Measurements from ENCODE around the gene EBF4. TPM values are rescaled to one million over a fixed set of nuclear protein-coding genes. Genes with fewer than 3 reads are reported as not detected.

EBF4 gene
- total and polyA plus RNA-seq, 10 of the 15 experiments (the other 5 are each of a cell fraction or from before 2014, with no cell fraction given), result 0.13 TPM; not detected in 9

DNA sequence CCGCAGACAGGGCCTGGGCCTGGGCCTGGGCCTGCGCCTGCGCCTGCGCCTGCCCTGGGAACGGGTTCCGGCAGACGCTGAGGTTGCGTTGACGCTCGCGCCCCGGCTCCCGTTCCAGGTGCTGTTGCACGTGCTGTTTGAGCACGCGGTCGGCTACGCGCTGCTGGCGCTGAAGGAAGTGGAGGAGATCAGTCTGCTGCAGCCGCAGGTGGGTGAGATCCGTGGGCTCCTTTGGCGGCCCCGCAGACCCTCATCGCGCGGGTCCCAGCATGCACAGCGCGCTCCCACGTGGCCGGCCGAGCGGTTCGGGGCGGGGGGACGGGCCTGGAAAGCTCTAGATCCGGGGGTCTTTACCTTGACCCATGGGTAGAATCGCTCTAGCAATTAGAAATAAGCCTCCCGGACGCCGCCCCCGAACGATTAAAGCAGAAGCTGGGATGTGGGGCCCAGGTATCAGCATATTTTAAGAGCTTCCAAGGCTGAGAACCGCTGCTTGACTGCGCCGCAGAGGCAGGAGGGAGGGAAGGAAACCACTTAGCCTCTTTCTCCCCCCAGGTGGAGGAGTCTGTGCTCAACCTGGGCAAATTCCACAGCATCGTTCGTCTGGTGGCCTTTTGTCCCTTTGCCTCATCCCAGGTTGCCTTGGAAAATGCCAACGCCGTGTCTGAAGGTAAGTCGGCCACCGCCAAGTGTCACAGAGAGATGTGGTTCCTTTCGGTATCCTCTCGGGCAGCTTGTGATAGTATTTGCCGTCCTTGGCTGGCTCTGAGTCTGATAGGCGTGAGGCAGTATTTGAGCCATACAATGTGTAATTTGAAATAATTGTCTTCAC, 39.6 kb upstream of the EBF4 start (continued):
- TF ChIP-seq TAF1 (IDR thresholded peaks at IDR 0.05; ENCODE audit: borderline replicate concordance, low read depth, low read length) (no peak), FOS (IDR thresholded peaks at IDR 0.05; ENCODE audit: borderline replicate concordance, extremely low read depth, insufficient read length) (no peak), SMC3 (IDR thresholded peaks at IDR 0.05; ENCODE audit: borderline replicate concordance, low read length) (no peak), SREBF1 (IDR thresholded peaks at IDR 0.05; ENCODE audit: low read length) (no peak), CREB1 (IDR thresholded peaks at IDR 0.05; ENCODE audit: low read depth) (peak; percentile 11; the same call in 1 of the 2 replicates), CHD2 (IDR thresholded peaks at IDR 0.05; ENCODE audit: borderline replicate concordance, low read depth, low read length) (no peak; the same call in 1 of the 2 replicates), NFXL1 (IDR thresholded peaks at IDR 0.05; ENCODE audit: borderline replicate concordance) (no peak), HDGF (IDR thresholded peaks at IDR 0.05) (no peak), PAX5 (IDR thresholded peaks at IDR 0.05; ENCODE audit: borderline replicate concordance, low read depth, low read length) (peak; percentile 42; the same call in 1 of the 2 replicates), TBL1XR1 (IDR thresholded peaks at IDR 0.05; ENCODE audit: low read depth, low read length) (no peak), ZNF384 (IDR thresholded peaks at IDR 0.05; ENCODE audit: borderline replicate concordance, low read depth, low read length) (no peak), NFYB (IDR thresholded peaks at IDR 0.05; ENCODE audit: insufficient read depth, low read depth, low read length) (no peak), WRNIP1 (IDR thresholded peaks at IDR 0.05; ENCODE audit: borderline replicate concordance, low read depth, low read length) (no peak; the same call in 1 of the 2 replicates), POLR2A (IDR thresholded peaks at IDR 0.05; ENCODE audit: low read depth, low read length) (peak; percentile 61), POU2F2 (IDR thresholded peaks at IDR 0.05; ENCODE audit: borderline replicate concordance, low read depth, low read length) (peak; percentile 3; the same call in 2 of the 3 replicates), ATF7 (IDR thresholded peaks at IDR 0.05; ENCODE audit: low read depth) (no peak), HDAC6 (IDR thresholded peaks at IDR 0.05; ENCODE audit: unreplicated experiment) (no peak), CBFB (IDR thresholded peaks at IDR 0.05; ENCODE audit: low read depth) (no peak), ESRRA (IDR thresholded peaks at IDR 0.05; ENCODE audit: low read length) (no peak), MTA3 (IDR thresholded peaks at IDR 0.05; ENCODE audit: borderline replicate concordance, low read length) (no peak)
- TF ChIP-seq, protein P1, sequence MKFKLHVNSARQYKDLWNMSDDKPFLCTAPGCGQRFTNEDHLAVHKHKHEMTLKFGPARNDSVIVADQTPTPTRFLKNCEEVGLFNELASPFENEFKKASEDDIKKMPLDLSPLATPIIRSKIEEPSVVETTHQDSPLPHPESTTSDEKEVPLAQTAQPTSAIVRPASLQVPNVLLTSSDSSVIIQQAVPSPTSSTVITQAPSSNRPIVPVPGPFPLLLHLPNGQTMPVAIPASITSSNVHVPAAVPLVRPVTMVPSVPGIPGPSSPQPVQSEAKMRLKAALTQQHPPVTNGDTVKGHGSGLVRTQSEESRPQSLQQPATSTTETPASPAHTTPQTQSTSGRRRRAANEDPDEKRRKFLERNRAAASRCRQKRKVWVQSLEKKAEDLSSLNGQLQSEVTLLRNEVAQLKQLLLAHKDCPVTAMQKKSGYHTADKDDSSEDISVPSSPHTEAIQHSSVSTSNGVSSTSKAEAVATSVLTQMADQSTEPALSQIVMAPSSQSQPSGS (IDR thresholded peaks at IDR 0.05; ENCODE audit: low read length), result no peak
- TF ChIP-seq, protein P2, sequence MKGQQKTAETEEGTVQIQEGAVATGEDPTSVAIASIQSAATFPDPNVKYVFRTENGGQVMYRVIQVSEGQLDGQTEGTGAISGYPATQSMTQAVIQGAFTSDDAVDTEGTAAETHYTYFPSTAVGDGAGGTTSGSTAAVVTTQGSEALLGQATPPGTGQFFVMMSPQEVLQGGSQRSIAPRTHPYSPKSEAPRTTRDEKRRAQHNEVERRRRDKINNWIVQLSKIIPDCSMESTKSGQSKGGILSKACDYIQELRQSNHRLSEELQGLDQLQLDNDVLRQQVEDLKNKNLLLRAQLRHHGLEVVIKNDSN (IDR thresholded peaks at IDR 0.05; ENCODE audit: borderline replicate concordance, extremely low read length, insufficient read depth, low read depth, low read length), result peak; percentile 89
- TF ChIP-seq, protein P3, sequence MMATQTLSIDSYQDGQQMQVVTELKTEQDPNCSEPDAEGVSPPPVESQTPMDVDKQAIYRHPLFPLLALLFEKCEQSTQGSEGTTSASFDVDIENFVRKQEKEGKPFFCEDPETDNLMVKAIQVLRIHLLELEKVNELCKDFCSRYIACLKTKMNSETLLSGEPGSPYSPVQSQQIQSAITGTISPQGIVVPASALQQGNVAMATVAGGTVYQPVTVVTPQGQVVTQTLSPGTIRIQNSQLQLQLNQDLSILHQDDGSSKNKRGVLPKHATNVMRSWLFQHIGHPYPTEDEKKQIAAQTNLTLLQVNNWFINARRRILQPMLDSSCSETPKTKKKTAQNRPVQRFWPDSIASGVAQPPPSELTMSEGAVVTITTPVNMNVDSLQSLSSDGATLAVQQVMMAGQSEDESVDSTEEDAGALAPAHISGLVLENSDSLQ (IDR thresholded peaks at IDR 0.05), result no peak
- TF ChIP-seq, protein P4, sequence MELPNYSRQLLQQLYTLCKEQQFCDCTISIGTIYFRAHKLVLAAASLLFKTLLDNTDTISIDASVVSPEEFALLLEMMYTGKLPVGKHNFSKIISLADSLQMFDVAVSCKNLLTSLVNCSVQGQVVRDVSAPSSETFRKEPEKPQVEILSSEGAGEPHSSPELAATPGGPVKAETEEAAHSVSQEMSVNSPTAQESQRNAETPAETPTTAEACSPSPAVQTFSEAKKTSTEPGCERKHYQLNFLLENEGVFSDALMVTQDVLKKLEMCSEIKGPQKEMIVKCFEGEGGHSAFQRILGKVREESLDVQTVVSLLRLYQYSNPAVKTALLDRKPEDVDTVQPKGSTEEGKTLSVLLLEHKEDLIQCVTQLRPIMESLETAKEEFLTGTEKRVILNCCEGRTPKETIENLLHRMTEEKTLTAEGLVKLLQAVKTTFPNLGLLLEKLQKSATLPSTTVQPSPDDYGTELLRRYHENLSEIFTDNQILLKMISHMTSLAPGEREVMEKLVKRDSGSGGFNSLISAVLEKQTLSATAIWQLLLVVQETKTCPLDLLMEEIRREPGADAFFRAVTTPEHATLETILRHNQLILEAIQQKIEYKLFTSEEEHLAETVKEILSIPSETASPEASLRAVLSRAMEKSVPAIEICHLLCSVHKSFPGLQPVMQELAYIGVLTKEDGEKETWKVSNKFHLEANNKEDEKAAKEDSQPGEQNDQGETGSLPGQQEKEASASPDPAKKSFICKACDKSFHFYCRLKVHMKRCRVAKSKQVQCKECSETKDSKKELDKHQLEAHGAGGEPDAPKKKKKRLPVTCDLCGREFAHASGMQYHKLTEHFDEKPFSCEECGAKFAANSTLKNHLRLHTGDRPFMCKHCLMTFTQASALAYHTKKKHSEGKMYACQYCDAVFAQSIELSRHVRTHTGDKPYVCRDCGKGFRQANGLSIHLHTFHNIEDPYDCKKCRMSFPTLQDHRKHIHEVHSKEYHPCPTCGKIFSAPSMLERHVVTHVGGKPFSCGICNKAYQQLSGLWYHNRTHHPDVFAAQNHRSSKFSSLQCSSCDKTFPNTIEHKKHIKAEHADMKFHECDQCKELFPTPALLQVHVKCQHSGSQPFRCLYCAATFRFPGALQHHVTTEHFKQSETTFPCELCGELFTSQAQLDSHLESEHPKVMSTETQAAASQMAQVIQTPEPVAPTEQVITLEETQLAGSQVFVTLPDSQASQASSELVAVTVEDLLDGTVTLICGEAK (IDR thresholded peaks at IDR 0.05; ENCODE audit: borderline replicate concordance), result no peak

All from GM12878 (cell line).